ENCODE data around the gene FOXD4.
A peak's percentile ranks its signal among the peaks of the same experiment; 100 is the strongest.
"Not testable (repeated sequence)": the region's sequence is repeated elsewhere in the genome, so short reads cannot be mapped to it uniquely, and the experiment has no call there.

Gene FOXD4

DNA sequence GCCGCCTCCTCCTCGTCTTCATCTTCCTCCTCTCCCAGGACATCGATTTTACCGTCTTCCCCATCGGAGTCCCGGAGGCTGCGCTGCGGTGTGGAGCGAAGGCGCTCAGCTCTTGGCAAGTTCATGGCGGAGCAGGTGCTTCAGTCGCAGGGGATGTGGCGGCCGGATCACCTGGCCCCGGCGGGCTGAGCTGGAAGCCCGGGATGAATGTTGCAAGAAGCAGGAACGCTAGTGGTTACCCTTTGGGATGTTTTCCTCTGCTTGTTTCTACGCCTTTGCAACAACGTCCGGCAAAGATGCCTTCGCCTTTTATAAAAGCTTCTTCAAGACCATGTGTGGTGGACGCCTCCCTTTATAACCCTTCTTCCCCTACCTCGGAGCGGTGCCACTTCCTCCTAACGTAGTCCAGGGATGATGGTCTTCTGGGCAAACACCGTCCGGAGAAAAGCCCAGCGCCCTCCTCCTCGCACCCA, at the start of gene FOXD4:
TSS of gene FOXD4 (minus strand) at position 423 of the 473 bp plus-strand sequence. CDS start at position 125, 298 bp downstream.
- DNase-seq, result not testable (repeated sequence)

- not testable (repeated sequence) for DNase-seq
Measured at GRCh38 chr9:159871-160270, 41.7 kb upstream of the FOXD4 start.

GRCh38 chr9:151173-151572, 33.0 kb upstream of the FOXD4 start:
- not testable (repeated sequence) for DNase-seq

DNA sequence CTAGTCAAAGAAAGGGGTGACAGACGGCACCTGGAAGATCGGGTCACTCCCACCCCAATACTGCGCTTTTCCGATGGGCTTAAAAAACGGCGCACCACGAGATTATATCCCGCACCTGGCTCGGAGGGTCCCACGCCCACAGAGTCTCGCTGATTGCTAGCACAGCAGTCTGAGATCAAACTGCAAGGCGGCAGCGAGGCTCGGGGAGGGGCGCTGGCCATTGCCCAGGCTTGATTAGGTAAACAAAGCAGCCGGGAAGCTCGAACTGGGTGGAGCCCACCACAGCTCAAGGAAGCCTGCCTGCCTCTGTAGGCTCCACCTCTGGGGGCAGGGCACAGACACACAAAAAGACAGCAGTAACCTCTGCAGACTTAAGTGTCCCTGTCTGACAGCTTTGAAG, 21.7 kb upstream of the FOXD4 start:
- DNase-seq, result not testable (repeated sequence)

DNA sequence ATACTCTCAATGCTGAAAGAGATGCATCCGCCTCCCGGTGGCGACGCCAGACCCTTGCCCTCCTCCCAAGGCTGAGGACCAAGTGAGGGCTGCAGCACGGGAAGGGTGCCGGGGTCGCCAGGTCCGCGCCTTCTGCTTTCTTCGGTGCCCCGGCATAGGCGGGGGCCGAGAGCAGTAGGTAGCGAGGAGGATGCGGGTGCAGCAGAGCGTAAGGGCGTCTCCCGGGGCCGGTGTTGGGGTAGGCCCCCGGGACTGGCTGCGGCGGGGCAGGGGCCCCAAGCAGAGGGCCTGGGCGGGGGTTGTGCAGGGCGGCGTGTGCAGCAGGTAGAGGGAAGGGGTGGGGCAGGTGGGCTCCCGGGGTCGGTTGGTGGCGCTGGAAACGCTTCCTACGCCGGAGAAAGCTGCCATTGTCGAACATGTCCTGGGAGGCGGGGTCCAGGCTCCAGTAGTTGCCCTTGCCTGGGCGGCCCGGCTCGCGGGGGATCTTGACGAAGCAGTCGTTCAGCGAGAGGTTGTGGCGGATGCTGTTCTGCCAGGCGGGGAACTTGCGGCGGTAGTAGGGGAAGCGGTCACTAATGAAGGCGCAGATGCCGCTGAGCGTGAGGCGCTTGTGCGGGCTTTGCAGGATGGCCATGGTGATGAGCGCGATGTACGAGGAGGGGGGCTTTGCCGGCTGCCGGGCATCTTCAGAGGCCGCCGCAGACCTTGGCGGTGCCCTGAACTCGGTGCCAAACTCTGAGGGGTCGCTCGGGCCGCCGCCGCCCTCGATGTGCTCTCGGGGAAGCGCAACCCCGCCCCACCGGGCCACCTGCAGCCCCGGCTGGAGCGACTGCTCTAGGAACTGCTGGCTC, 848 bp downstream of the FOXD4 start:
- DNase-seq, result not testable (repeated sequence)

GRCh38 chr9:116239-117077, 1.8 kb downstream of the FOXD4 start:
- DNase-seq, result not testable (repeated sequence)

DNA sequence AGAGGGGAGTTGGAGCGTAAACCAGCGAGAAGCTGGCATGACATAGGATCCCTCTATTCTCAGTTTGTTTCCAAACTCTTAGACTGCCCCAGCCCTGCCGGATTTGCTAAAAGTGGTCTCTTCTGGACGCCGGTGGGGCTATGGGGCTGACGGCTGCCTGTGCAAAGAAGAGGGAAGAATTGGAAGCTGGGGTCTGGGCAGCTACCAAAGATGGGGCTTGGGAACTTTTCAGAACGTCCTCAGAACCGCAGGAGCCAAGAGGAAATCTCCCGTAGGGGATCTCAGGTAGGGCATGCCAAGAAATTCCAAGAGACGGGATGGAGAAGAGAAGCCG, 3.1 kb downstream of the FOXD4 start:
- DNase-seq, result not testable (repeated sequence)

- DNase-seq, result peak; percentile 18
Measured at GRCh38 chr9:114267-115117, 3.7 kb downstream of the FOXD4 start.

DNA sequence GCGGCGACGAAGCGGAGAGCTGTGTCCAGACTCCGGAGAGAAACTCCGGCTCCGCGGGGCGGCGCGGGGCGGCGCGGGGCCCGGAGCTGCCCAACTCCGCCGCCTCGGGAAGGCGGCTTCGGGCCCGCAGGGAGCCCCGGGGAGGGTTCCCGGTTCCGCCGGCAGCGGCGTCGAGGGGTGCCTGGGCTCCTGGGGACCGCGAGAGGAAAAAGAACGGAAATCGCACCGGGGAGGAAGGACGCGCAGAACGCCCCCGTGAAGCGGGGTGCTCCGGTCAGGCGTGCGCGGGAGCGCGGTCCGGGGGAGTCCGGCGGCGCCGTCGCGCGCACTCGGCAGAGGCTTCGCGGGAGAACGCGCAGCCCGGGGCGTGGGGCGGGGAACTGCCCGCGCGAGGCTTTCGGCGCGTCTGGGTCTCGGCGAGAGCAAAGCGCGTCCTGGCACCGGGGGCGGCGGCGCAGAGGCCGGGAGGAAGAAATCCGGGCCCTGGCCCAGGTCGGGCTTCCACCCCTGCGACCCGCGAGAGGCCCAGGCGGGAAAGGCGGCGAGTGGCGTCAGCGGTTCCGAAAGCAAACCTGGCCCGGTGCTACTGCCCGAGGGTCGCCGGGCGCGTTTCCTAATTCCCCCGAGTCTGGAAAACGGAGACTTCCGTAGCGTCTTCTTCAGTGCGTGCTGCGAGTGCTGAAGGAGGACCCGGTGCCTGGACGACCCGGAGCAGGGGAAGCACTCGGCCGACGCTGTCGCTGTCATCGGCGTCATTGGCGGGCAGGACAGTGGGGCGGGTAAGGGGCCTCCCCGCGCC, 4.5 kb downstream of the FOXD4 start:
- DNase-seq, result peak; percentile 17

- DNase-seq, result not testable (repeated sequence)
Measured at GRCh38 chr9:112589-113467, 5.4 kb downstream of the FOXD4 start.

DNA sequence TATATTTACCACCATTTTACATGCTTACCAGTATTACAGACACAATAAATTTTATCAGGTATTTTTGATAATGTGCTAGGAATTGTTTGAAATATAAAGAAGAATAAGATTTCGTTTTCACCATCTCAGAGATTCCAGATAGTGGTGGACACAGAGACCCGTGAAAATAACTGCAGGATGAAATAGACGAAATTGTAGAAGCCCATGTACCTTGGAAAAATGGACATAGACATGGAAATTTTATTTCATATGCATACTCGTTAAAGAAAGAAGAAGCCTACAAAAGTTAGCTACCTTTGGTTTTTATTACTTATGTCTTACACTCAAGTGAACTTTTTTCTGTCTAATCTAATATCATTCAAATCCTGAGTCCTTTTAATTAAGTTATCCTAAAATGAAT, 7.5 kb downstream of the FOXD4 start:
- DNase-seq, result not testable (repeated sequence)

- not testable (repeated sequence) for DNase-seq
Measured at GRCh38 chr9:109540-109939, 8.7 kb downstream of the FOXD4 start.

GRCh38 chr9:108742-109495, 9.3 kb downstream of the FOXD4 start:
- DNase-seq, result not testable (repeated sequence)

DNA sequence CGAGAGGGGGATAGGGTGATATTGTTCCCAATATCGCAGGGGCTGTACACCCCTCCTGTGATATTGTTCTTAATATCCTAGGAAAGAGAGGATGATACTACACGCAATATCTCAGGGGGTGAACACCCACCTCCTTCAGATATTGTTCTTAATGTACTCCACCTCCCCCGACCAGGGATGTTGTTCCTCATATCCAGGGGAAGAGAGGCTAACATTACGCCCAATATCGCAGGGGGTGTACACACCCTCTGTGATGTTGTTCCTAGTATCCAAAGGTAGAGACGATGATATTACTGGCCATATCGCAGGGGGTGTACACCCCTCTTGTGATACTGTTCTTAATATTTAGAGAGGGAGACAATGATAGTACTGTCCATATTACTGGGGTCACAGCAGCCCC, 12.2 kb downstream of the FOXD4 start:
- DNase-seq, result not testable (repeated sequence)

DNA sequence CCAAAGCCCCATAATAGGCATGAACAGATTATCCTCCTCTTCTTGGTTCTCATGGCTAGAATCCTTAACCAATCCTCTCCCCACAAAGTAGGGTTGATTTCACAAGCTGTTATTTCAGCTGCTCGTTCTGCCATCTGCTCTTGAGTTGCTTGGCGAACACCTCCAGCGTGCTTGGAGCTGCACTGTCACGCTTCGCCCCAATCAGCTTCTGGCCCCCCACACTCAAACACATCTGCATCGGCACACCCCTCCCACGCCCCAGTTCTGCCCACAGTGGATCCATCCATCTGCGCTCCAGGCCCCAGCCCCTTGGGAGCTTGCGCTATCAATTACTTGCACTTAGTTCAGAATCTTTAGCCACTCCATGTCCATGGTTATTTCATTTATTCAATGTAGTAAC, 17.8 kb downstream of the FOXD4 start:
- DNase-seq, result not testable (repeated sequence)

DNA sequence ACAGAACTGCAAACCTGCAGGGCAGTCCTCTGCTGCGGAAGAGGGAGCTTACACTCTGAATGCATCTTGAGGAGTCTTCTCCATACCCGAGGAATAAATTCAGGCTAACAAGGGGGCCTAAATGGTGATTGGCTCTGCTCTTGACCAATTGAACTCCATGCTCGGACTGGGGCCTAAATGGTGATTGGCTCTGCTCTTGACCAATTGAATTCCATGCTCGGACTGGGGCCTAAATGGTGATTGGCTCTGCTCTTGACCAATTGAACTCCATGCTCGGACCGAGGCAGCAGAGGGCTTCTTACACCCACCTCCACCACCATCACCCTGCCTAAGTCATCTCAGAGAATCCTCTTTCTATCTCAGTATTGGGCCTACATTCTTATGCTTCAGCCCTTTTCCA, 18.4 kb downstream of the FOXD4 start:
- DNase-seq, result not testable (repeated sequence)

DNA sequence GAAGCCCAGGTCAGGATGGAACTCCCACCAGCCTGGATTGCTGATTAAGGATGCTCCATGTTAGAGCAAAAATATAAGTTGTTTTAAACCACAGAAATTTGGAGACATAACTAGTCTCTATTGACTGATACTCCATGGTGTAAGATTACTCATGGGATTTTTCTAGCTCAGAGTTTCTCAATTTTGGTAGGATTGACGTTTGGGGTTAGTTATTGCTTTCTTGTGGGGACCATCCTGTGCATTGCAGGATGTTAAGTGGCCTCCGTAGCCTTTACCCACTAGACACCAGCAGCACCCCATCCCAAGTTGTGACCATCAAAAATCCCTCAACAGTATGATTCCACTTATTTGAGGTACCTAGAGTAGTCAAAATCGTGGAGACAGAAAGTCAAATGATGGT, 19.4 kb downstream of the FOXD4 start:
- not testable (repeated sequence) for DNase-seq

DNA sequence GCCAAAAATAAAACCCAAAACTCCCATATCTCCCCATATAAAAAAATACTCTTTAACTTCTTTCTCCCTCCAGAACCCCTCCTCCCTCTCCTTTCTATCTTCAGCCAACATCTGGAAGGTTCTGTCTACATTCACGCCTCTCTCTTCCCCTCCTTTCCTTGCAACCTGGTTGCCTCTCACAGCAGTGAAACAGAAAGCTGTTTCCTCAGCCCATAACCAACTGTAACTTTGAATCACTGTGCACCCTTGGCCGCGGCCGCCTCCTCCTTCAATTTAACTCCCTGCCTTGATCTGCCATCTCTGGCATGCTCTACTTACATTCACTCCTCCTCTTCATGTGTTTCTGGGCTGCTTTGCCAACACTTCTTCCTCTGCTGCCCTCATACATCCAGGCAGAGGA, 23.2 kb downstream of the FOXD4 start:
- not testable (repeated sequence) for DNase-seq

DNA sequence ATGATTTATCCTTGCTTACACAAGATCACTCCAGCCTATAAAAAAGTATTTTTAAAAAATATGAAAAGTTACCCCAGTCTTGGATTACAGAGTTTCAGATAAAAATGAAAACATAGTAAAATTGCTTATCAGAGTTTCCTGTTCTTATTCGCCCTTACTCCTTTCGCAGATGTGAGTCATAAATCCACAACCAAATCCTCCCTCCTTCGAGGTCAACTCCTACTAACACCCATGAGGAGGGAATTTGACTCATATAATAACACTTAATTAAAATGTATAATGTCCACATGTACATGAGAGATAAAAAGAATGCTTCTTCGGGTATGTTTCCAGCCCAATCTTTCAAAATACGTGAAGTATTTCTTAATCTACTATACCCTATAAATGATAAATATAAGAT, 23.9 kb downstream of the FOXD4 start:
- DNase-seq, result not testable (repeated sequence)

DNA sequence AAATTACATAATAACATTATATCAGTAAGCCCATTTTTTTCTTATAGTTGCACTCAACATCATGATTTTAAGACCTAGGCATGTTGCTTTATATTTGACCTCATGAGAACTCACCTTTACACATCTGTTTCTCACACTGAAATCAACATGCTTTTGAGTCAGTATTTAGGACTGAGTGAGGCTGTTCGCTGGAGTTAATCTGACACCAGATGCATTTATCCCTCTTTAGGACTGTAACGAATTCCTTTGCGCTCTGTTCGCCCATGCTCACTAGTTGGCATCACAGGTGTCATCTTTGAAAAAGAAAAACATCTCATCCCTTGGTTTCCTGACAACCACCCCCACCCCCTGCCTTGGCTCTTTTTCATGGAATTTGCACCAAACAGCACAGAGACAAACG, 24.3 kb downstream of the FOXD4 start:
- DNase-seq, result not testable (repeated sequence)
